Dedifferentiated amniotic fluid mesenchymal stem cell (primary cell): ENCODE results near the gene SLC7A9.

Experiments used
- DNase-seq: peaks from one replicate; pipeline ENCODE4 v3.0.0-alpha.2; 2016; ENCODE audit errors: extremely low spot score

The SLC7A9 gene

GRCh38 chr19:32828643-32829344 lies 40.8 kb downstream of the SLC7A9 start:
- no peak for DNase-seq

DNA sequence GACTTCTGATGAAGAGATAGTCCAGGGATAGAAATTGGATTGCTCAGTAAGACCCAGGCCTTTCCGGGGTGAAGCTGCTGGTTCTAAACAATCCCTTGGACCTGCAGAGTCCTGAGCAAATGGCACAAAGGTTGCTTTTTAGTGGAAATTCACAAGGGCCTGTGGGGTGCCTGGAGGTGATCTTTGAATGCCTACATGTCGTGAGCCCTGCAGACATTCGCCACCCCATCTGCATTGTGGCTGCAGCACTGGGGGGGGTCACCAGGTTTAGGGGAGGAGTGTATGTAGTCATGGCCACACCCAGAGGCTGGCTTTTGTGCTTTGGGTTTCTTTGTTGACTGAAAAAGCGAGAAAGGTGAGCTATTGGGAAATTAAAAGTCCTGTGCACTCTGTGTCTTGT lies 41.4 kb downstream of the SLC7A9 start:
- no peak for DNase-seq

DNA sequence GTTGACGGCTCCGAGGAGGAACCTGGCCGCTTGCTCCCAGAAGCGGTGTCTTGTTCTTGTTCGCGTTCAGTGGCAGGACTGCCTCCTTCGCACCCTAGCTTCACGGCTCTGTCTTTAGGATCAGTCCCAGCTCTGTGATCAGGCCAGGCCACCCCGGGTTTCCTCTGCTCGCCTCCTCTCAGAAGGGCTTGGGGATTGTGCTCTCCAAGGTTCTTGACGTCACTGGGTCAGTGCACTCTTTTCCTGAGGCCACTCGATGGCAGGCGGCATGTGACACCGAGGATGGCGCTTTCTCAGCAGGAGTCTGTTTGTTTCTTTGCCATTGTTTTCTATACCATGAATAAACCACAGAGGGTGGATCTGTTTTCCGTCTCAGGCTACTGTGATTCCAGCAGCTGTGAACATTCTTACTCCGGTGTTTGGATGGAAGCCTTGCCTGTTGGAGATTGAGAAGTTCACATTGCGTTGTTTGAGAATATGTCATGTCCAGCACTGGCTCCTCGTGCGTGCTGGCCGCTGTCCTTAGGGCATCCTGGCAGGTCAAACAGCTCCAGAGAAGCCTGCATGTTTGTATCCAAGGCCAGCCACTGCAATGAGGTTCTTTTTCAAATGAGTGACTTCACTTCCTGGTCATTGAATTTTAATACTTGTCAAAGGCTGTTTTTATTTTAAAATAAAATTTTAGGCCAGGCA lies 44.5 kb downstream of the SLC7A9 start:
- no peak for DNase-seq

GRCh38 chr19:32824191-32824751 lies 45.3 kb downstream of the SLC7A9 start:
- DNase-seq: no peak

- DNase-seq: no peak
Observed at GRCh38 chr19:32823747-32824102, 45.8 kb downstream of the SLC7A9 start.

DNA sequence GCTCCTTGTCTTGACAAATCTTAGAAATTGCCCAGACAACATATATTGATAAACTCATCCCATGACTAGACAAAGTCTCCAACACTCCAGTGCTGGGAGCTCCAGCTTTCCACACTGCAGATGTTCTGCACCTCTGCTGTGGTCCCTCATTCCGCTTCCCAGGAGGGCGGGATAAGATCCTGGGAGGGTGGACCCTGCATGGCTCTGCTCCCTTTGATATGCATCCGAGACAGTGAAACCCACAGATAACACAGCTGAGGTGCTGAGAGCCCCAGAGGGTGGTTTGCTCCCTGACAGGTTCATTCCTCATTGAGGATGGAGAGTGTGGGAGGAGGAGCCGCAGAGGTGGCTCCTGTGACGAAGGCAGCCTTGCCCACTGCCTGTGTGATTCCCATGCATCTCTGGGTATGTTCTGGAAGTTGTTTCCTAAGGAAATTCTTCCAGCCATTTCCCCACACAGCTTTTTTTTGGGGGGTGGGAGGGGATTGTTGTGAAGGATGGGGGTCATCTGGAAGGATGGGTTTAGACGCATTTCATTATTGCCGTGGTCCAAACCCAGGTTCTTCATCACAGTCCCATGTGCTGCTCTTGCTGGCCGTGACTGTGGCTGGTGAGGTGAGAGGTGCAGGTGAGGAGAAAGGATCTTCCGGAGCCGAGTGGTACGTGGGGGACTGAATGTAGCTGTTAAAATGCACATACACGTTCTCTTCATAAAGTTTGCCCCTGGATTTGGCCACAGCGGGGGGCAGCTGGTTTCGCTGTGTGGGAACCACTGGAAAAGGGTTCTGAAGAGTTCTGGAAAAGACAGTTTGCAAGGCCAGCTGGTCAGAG lies 46.4 kb downstream of the SLC7A9 start:
- DNase-seq: no peak

DNA sequence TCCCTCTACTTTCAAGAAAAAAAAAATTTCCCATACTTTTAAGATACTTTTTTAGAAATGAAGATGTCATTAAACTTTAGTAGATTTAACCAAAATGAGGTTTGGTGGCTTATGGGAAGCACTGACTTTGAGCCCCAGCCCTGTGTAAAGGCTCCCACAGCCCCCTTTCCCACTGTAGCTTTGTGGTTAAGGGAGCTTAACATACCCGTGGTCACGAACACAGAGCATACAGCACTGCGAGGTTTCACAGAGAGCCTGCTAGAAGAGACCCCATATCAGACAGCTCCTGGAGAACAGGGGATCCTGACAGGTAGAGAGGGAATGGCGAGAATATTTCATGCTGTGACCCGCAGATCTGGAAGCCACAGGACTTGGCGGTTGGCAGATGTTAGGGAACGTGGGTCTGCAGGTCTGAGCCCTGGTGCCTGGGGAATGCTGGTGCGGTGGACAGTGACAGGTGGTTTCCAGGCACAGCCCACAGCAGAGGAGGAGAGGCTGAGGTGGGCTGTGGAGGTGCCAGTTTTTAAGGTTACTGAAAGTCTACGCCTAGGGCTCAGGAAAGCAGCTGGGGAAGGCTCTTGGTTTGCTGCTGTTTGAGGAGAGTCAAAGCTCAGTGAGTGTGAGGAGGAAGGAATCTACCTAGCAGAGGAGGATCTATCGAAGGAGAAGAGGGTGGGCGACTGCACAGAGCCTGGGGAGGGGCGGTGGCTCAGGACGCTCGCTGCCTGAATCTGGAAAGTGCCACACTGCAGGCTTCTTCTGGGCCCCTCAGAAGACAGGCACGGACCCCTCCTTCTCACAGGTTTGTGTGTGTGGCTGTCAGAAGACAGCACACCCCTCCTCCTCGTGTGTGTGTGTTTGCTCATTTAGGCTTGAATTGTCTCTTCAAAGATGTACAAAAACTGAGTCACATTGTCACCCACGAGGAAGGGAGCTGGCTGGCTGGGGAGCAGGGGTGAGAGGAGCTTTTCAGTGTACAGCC lies 49.9 kb downstream of the SLC7A9 start:
- no peak for DNase-seq

DNA sequence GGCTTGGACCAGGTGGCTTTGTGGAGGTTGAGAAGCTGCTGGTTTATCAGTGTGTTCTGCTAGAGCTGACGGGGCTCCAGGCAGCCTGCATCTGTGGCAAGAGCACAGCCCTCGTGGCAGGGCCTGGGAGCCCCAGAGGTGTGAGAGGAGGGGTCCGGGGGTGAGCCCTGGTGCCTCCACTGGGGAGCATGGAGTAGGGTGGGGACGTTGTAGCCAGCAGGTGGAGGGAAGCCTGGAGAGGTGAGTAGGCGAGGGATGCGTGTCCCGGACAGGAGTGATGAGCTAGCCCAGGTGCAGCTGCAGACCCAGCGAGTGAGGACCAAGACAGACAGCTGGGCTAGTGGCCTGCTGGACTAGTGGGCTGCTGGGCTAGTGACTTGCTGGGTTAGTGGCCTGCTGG lies 51.0 kb downstream of the SLC7A9 start:
- DNase-seq: no peak

GRCh38 chr19:32817569-32818476 lies 51.7 kb downstream of the SLC7A9 start:
- no peak for DNase-seq

DNA sequence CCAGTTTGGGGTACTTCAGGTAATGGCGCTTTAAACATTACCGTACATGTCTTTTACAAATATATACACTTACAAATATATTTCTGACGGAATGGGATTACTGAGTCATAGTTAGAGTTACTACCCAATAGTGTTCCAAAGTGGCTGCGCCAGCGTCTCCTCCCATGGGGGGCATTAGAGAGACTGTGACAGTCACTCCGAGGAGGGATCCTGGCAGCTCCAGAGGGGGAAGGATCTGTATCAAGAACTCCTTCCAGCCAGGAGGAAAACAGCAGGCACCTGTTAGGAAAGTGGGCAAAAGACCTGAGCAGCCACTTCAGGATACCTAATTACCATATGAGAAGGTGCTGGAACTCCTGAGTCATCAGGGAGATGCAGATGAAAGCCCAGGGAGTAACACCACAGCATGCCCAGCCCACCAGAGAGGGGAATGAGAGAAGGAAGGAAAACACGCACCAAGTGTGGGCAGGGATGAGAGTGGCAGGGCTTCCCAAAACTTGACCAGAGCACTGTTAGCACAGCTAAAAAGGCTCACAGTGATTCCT lies 52.9 kb downstream of the SLC7A9 start:
- DNase-seq: no peak

GRCh38 chr19:32814624-32815023 lies 54.9 kb downstream of the SLC7A9 start:
- no peak for DNase-seq

GRCh38 chr19:32813862-32814425 lies 55.6 kb downstream of the SLC7A9 start:
- no peak for DNase-seq

DNA sequence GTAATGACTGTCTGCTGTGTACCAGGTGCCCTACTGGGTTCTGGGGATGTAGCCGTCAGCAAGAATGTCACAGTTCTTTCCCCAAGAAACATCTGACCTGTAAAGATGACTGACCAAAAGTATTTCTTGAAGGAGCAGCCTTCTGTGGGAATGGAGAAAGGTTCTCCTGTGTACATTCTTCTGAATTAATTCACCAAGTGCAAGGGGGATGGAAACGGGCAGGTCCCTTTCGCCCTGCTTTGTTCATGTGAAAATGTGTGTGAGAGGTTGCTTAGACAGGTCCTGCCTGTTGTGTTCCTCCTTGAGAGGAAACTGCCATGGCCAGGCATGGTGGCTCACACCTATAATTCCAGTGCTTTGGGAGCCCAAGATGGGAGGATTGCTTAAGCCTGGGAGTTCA lies 57.0 kb downstream of the SLC7A9 start:
- DNase-seq: no peak

- DNase-seq: no peak
Observed at GRCh38 chr19:32812036-32812435, 57.5 kb downstream of the SLC7A9 start.

DNA sequence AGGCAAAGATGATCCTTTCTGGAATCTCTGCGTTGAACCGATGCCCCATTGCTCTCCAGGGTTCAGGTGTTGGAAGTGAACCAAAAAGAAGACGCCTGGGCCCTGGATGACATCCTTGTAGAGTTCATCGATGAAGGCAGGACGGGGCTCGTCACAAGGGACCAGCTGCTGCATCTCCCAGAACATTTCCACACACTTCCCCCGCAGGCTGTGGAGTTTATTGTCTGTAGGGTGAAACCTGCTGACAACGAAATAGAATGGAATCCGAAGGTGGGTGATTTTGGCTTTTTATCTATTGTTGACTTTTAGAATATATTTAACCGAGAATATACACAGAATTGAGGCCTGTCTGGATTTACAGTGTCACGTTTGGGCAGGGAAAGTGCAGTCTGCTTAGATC lies 58.4 kb downstream of the SLC7A9 start:
- DNase-seq: no peak

DNA sequence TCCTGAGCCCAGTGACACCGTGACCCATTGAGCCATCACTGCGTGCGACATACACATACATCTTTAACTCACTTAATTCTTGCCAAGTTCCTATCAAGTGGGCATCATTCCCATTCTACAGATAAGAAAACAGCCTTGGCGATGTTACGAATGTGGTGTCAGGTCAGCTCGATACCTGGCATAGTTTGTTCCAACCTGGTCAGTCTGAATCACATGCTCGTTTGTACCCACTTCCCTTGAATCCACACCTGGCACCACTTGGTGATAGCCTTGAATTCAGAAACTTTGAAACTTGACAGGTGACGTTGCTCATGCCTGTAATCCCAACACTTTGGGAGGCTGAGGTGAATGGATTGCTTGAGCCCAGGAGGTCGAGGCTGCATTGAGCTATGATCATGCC lies 59.1 kb downstream of the SLC7A9 start:
- DNase-seq: no peak

GRCh38 chr19:32809754-32810153 lies 59.8 kb downstream of the SLC7A9 start:
- no peak for DNase-seq

GRCh38 chr19:32809254-32809653 lies 60.3 kb downstream of the SLC7A9 start:
- DNase-seq: no peak

GRCh38 chr19:32808236-32808635 lies 61.3 kb downstream of the SLC7A9 start:
- DNase-seq: no peak

- DNase-seq: no peak
Observed at GRCh38 chr19:32802840-32803239, 66.7 kb downstream of the SLC7A9 start.
